GM13977 (cell line): ENCODE results near the gene ARHGAP15.
A peak's percentile ranks its signal among the peaks of the same experiment; 100 is the strongest.

ENCODE experiments used
- DNase-seq: peaks from one replicate; pipeline ENCODE4 v3.0.0; 2012; ENCODE audit warnings: low spot score
- CTCF ChIP-seq: IDR thresholded peaks from 2 replicates; pipeline ENCODE4 v1.5.1; 2012; ENCODE audit warnings: mild to moderate bottlenecking, control low read depth; ENCODE audit not compliant: insufficient read depth; ENCODE audit errors: extremely low read depth, missing control alignments
- in situ Hi-C: fragments of 300-500 bp; cut with MboI; formaldehyde crosslinking; loops from one replicate; pipeline ENCODE4 v1.12.0; 2022; ENCODE audit warnings: low sequenced_read_pairs, low pct_unique_long_range_greater_than_20kb, mixed read lengths, inconsistent platforms; ENCODE audit not compliant: unreplicated experiment

ARHGAP15 gene

GRCh38 chr2:143802242-143802641 is 673.0 kb downstream of the ARHGAP15 start:
- peak; percentile 22 for DNase-seq
- in situ Hi-C loops, result no loop called here
- no peak for TF ChIP-seq CTCF

DNA sequence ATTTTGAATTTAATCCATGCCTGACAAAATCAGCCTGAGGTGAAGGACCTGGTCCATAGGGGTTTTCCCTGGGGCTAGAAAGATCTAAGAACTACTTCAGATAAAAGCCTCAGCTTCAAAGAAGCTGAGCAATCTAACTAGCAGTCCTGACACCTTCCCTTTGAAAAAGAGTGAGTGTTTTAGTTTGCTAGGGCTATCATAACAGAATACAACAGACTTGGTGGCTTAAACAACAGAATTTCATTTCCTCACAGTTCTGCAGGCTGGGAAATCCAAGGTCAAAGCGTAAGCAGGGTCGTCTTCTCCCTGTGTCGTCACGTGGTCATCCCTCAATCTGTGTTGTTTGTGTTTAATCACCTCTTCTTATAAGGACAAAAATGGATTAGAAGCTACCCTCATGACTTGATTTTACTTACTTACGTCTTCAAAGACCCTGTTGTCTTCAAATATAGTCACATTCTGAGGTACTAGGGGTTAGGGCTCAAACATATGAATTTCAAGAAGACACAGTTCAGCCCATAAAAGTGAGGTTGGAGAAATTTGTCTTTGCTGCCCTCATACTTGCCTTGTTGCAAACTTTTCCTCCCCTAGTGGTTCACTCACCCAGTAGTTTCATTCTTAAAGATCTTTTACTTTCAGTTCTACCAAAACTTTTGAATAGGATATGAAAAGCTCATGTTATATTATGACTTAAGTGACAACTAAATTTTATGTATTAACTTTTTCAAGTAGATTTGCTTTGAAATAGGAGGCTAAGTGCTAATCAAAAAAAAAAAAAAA is 673.8 kb downstream of the ARHGAP15 start:
- TF ChIP-seq CTCF, result no peak
- peak; percentile 56 for DNase-seq
- in situ Hi-C loops, result no loop called here

- in situ Hi-C loops, result no loop called here
- no peak for DNase-seq
- no peak for TF ChIP-seq CTCF
Measured at GRCh38 chr2:143803936-143804335, 674.7 kb downstream of the ARHGAP15 start.

DNA sequence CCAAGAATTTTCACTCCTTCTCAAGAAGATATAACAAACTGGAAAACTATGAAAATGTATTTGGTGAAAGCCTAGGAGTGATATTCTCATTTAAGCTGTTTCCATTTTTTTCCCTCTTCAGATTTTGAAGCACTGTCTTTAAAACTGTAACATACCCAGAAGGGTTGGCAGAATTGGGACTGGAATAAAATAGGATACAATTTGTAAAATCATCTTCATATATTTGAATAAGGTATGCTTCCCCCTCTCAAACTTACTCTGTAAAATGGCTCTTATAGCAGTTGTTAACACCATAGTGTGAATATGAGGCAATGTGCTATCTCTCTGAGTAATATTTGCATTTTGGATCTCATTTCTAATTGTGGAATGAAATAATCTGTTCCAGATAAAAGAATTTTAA is 676.4 kb downstream of the ARHGAP15 start:
- TF ChIP-seq CTCF, result no peak
- no peak for DNase-seq
- in situ Hi-C loops, result no loop called here

GRCh38 chr2:143807192-143807591 is 678.0 kb downstream of the ARHGAP15 start:
- no peak for TF ChIP-seq CTCF
- in situ Hi-C loops, result no loop called here
- no peak for DNase-seq

- no peak for TF ChIP-seq CTCF
- in situ Hi-C loops, result no loop called here
- no peak for DNase-seq
Measured at GRCh38 chr2:143807671-143808070, 678.5 kb downstream of the ARHGAP15 start.
